SU-DHL-6 (cell line): ENCODE measurements around the gene SETMAR.

Source experiments
- H2AFZ ChIP-seq: fragments of 200-600 bp; sonication (generic); 2 replicates; pipeline ENCODE4 v1.6.1; 2014; ENCODE audit warnings: low read depth, mild to moderate bottlenecking, moderate library complexity, mixed read lengths, antibody characterized with exemption, low read length; ENCODE audit not compliant: severe bottlenecking
- H3F3A ChIP-seq: fragments of 200-600 bp; shearing (Covaris generic); 2 replicates; pipeline ENCODE4 v1.6.0; 2016; ENCODE audit warnings: antibody characterized with exemption, mild to moderate bottlenecking; ENCODE audit not compliant: insufficient read depth
- H3K27ac ChIP-seq: fragments of 200-600 bp; sonication (generic); 2 replicates; pipeline ENCODE4 v1.5.1; 2016; ENCODE audit warnings: low read depth, mild to moderate bottlenecking, low read length, moderate library complexity, mixed read lengths
- H3K27me3 ChIP-seq: fragments of 200-600 bp; sonication (generic), shearing (Covaris generic); 2 replicates; pipeline ENCODE4 v1.6.0; 2014; ENCODE audit warnings: mild to moderate bottlenecking, low read length
- H3K36me3 ChIP-seq: fragments of 200-600 bp; sonication (generic); 2 replicates; pipeline ENCODE4 v1.6.1; 2014; ENCODE audit warnings: mild to moderate bottlenecking, low read length, mixed read lengths
- H3K4me2 ChIP-seq: fragments of 300-600, 200-600 bp; shearing (Covaris generic), sonication (generic); 2 replicates; pipeline ENCODE4 v1.6.0; 2014; ENCODE audit warnings: low read length, low read depth, mild to moderate bottlenecking; ENCODE audit not compliant: poor library complexity, severe bottlenecking
- H3K4me3 ChIP-seq: fragments of 200-600 bp; sonication (generic); 2 replicates; pipeline ENCODE4 v1.5.1; 2014; ENCODE audit warnings: antibody characterized with exemption, low read length, mild to moderate bottlenecking, mixed read lengths; ENCODE audit not compliant: insufficient read depth, poor library complexity, severe bottlenecking
- H3K79me2 ChIP-seq: fragments of 200-600 bp; sonication (generic); 2 replicates; pipeline ENCODE4 v1.6.1; 2014; ENCODE audit warnings: mild to moderate bottlenecking, low read length, moderate library complexity; ENCODE audit not compliant: insufficient read depth
- H3K9ac ChIP-seq: fragments of 200-600 bp; sonication (generic); 2 replicates; pipeline ENCODE4 v1.7.0; 2014; ENCODE audit warnings: mild to moderate bottlenecking, low read length
- H3K9me2 ChIP-seq: fragments of 200-600 bp; sonication (generic); replicated peaks from 2 replicates; pipeline ENCODE4 v1.6.1; 2014; ENCODE audit warnings: low read length; ENCODE audit not compliant: insufficient read depth
- H3K9me3 ChIP-seq: fragments of 200-600 bp; sonication (generic); 2 replicates; pipeline ENCODE4 v1.6.1; 2014; ENCODE audit warnings: low read length, mixed read lengths; ENCODE audit not compliant: insufficient read depth
- H4K20me1 ChIP-seq: fragments of 200-600 bp; sonication (generic); 2 replicates; pipeline ENCODE4 v1.6.1; 2014; ENCODE audit warnings: low read depth, mild to moderate bottlenecking, antibody characterized with exemption, low read length, moderate library complexity, mixed read lengths
- EZH2phosphoT487 ChIP-seq: fragments of 200-600 bp; sonication (generic), shearing (Covaris generic); conservative IDR thresholded peaks from 2 replicates; pipeline ENCODE4 v1.6.1; 2018; ENCODE audit warnings: mild to moderate bottlenecking, antibody characterized with exemption, low read length, moderate library complexity, mixed read lengths
- TF ChIP-seq, protein P1 (sequence below): fragments of 200-600 bp; sonication (generic); IDR thresholded peaks from one replicate; pipeline ENCODE4 v1.5.1; 2017; ENCODE audit warnings: antibody characterized with exemption, mild to moderate bottlenecking, low read length, moderate library complexity; ENCODE audit not compliant: insufficient read depth, poor library complexity, severe bottlenecking

SETMAR gene

DNA sequence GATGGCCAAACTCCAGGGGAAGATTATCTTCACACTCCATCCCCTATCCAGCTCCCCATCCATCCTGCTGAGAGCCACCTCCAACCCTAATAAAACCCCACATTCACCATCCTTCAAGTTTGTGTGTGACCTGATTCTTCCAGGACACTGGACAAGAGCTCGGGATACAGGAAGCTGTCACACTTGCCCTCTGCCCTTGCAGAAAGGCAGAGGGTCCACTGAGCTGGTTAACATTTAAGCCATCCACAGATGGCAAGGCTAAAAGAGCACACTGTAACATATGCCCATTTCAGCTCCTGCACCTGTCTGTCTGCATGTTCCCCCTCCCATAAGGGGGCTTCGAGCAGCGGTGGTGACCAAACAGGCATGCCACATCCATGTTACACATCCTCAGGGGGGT is 29.8 kb downstream of the SETMAR start:
- no peaks in the 10 kb centered on the region for H3K9me2 ChIP-seq
- peaks cover 12% of the 10 kb centered on the region; the same call in 1 of the 2 replicates for H3K9me3 ChIP-seq
- no peaks in the 10 kb centered on the region for H3K79me2 ChIP-seq
- H2AFZ ChIP-seq: no peak overlapping the region
- no peak overlapping the region for H3K27ac ChIP-seq
- no peaks in the 10 kb centered on the region for H4K20me1 ChIP-seq
- no peak overlapping the region for H3K4me3 ChIP-seq
- H3K9ac ChIP-seq: no peak overlapping the region
- H3K27me3 ChIP-seq: no peaks in the 10 kb centered on the region
- no peak overlapping the region for H3K4me2 ChIP-seq
- TF ChIP-seq, protein P1, sequence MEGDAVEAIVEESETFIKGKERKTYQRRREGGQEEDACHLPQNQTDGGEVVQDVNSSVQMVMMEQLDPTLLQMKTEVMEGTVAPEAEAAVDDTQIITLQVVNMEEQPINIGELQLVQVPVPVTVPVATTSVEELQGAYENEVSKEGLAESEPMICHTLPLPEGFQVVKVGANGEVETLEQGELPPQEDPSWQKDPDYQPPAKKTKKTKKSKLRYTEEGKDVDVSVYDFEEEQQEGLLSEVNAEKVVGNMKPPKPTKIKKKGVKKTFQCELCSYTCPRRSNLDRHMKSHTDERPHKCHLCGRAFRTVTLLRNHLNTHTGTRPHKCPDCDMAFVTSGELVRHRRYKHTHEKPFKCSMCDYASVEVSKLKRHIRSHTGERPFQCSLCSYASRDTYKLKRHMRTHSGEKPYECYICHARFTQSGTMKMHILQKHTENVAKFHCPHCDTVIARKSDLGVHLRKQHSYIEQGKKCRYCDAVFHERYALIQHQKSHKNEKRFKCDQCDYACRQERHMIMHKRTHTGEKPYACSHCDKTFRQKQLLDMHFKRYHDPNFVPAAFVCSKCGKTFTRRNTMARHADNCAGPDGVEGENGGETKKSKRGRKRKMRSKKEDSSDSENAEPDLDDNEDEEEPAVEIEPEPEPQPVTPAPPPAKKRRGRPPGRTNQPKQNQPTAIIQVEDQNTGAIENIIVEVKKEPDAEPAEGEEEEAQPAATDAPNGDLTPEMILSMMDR: no peak
- no peak for TF ChIP-seq EZH2phosphoT487
- no peaks in the 10 kb centered on the region for H3F3A ChIP-seq
- H3K36me3 ChIP-seq: no peaks in the 10 kb centered on the region

DNA sequence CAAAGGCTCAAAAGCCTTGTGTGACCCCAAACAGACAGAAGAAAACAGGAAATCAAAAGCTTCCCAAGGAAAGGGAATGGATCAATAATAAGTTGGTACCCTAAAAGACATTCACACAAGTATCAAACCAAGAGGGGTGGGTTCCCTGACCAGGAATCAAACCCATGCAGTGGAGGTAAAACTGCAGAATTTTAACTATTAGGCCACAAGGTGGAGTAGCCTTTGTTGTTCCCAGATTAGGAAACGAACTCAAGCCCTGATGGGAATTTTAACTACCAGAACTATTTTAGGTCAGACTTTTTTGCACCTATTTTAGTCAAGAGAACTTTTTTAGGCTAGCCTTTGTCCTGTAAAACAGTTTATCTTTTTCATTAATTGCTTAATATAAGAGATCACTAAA is 31.4 kb downstream of the SETMAR start:
- TF ChIP-seq EZH2phosphoT487: no peak
- TF ChIP-seq, protein P1: no peak
- Histone ChIP-seq H3K9me3 (peaks cover 9% of the 10 kb centered on the region; the same call in 1 of the 2 replicates), H3K4me3 (no peak overlapping the region), H3K79me2 (no peaks in the 10 kb centered on the region), H3K27ac (no peak overlapping the region), H2AFZ (no peak overlapping the region), H3F3A (no peaks in the 10 kb centered on the region), H3K27me3 (no peaks in the 10 kb centered on the region), H3K4me2 (no peak overlapping the region), H3K9me2 (no peaks in the 10 kb centered on the region), H3K36me3 (no peaks in the 10 kb centered on the region), H4K20me1 (no peaks in the 10 kb centered on the region), H3K9ac (no peak overlapping the region)

DNA sequence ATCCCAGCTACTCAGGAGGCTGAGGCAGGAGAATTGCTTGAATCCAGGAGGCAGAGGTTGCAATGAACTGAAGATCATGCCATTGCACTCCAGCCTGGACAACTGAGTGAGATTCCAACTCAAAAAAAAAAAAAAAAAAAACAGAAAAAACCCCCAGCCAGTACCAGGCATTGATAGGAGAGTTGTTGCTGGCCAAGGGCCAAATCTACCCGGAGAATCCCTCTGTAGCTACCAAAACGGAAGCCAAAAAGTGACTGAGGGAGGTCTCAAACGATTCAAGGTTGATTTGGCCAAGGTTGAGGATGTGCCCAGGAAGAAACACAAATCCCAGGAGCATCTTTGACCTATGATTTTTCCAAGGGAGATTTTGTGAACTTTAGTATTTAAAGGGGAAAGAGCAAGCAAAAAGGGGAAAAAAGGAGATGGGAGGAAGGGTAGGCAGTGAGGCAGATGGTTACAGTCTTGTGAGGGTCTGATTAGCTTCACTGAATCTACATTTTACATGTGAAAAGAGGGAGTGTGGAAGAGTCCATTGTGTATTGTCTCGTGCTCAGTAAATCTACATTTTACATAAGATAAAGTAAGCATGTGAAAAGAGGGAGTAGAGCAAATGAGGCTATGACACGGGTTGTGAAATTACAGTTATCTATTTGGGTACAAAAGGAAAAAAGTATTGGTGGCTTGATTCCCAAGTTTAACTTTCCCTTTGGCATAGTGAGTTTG is 32.8 kb downstream of the SETMAR start:
- Histone ChIP-seq H3K36me3 (no peaks in the 10 kb centered on the region), H3K4me3 (no peak overlapping the region), H3K9me2 (no peaks in the 10 kb centered on the region), H3K27me3 (no peaks in the 10 kb centered on the region), H2AFZ (no peak overlapping the region), H3K79me2 (no peaks in the 10 kb centered on the region), H3F3A (no peaks in the 10 kb centered on the region), H3K9ac (no peak overlapping the region), H4K20me1 (no peaks in the 10 kb centered on the region), H3K27ac (no peak overlapping the region), H3K4me2 (no peak overlapping the region), H3K9me3 (no peaks in the 10 kb centered on the region)
- TF ChIP-seq, protein P1: no peak
- TF ChIP-seq EZH2phosphoT487: no peak
